Left ventricle myocardium superior (tissue), 1 donor: Measurements from ENCODE around the gene CCNB2. TPM values are rescaled to one million over a fixed set of nuclear protein-coding genes. Genes with fewer than 3 reads are reported as not detected.
"Not testable (repeated sequence)": the region's sequence is repeated elsewhere in the genome, so short reads cannot be mapped to it uniquely, and the experiment has no call there.

Experiments used
- ATAC-seq: fragments of 200-7000 bp; cut with Tn5 transposase; one replicate; pipeline ENCODE4 v1.9.1; 2020; ENCODE audit warnings: mild to moderate bottlenecking, moderate library complexity
- DNase-seq: peaks from one replicate; pipeline ENCODE4 v3.0.0-alpha.2; 2020
- intact Hi-C: fragments of 100-400 bp; cut with micrococcal nuclease; formaldehyde crosslinking; loops from one replicate; pipeline ENCODE4 v1.11.0; 2022
- long read RNA-seq: library from polyadenylated mRNA; unstranded; transcript quantifications from one replicate; pipeline ENCODE4 v2.0.0, GENCODE V29; 2021
- total RNA-seq: library from RNA; stranded (reverse); fragmentation: NEBNext Ultra II Directional; extraction: Animal tissue kit (Norgen Biotek cat#: 25700); gene quantifications from one replicate; pipeline ENCODE4 v1.2.1, GENCODE V29; 2021
- donor health status: DM: no; HTN: yes; CAD: no; lungs with severe emphysema.

The CCNB2 gene
- total RNA-seq, result 0.42 TPM
- long read RNA-seq, result 0 reads

- ATAC-seq, result peak; percentile 100
- intact Hi-C loops, result no loop called here
Observed at GRCh38 chr15:59104912-59105732, at the start of gene CCNB2. CCNB2 (plus strand) TSS chr15:59105146; CDS start chr15:59105269, 123 bp downstream.

GRCh38 chr15:59059076-59059597 lies 45.8 kb upstream of the CCNB2 start:
- intact Hi-C loops, result no loop called here
- ATAC-seq (no peak), DNase-seq (no peak)

More at GRCh38 chr15:59104912-59105732, at the start of gene CCNB2:
- peak; percentile 88 for DNase-seq

DNA sequence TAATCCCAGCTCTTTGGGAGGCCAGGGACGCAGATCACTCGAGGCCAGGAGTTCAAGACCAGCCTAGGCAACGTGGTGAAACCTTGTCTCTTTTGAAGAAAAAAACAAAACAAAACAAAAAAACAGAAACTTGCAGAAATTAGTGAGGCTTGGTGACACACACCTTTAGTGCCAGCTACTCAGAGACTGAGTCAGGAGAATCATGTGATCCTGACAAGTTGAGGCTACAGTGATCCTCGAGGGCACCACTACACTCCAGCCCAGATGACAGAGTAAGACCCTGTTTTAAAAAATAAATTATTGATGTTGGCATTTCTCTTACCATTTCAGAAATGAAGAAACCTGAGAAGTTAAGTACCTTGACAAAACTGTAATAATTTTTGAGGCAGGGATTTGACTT lies 44.6 kb upstream of the CCNB2 start:
- no peak for ATAC-seq
- intact Hi-C loops, result no loop called here
- DNase-seq, result no peak

DNA sequence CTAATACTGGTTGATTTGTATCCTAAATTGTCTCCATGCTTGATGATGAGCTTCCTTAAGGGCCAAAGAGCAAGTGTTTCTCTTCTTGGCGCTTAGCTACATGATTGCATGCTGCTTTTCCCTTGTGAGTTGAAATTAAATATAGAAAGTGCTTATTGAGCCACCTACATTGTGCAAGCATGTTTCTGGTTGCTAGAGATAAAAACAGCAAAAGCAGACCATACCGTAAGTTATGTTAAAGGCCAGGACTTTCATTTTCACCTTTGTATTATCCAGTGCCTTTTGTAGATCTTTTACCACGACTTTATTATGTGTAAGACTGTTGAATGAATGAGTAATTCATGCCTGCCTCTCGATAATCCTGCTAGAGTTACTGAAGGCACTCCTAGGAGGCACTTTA lies 41.9 kb upstream of the CCNB2 start:
- ATAC-seq, result peak; percentile 21
- intact Hi-C loops, result no loop called here
- no peak for DNase-seq

DNA sequence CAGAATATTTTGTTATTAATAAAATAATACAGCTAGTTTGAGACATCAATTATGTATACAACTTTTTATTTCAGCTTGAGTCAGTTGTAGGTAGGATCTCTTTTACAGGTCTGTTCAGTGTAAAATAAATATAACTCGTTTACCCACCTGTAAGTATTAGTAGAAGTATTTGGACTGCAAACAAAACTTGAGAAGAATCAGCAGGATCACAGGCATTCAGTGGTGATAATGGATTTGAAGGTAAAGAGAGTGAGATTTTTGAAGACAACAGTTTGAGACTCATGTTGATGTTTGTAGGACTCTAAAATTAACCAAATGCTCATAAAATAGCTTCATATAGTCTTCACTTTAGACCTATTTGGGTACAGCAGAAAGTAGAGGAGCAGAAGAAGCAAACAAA lies 35.5 kb upstream of the CCNB2 start:
- DNase-seq (no peak), ATAC-seq (no peak)
- intact Hi-C loops, result no loop called here

DNA sequence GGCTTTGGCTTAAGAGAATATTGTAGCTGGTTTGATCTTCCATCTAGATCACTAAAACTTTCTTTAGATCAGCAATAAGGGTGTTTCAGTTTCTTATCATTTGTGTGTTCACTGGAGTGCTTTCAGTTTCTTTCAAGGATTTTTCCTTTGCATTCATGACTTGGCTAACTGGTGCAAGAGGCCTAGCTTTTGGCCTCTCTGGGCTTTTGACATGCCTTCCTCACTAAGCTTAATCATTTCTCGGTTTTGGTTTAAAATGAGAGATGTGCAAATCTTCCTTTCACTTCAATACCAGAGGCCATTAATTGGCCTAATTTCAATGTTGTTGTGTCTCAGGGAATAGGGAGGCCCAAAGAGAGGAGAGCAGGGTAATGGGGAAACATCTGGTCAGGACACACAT lies 30.3 kb upstream of the CCNB2 start:
- ATAC-seq, result no peak
- no peak for DNase-seq
- intact Hi-C loops, result no loop called here

GRCh38 chr15:59087731-59088130 lies 17.2 kb upstream of the CCNB2 start:
- intact Hi-C loops, result no loop called here
- DNase-seq, result no peak
- ATAC-seq, result no peak

GRCh38 chr15:59094077-59094476 lies 10.9 kb upstream of the CCNB2 start:
- intact Hi-C loops, result no loop called here
- ATAC-seq, result no peak
- no peak for DNase-seq

- no peak for ATAC-seq
- intact Hi-C loops, result no loop called here
- DNase-seq, result no peak
Observed at GRCh38 chr15:59096429-59096828, 8.5 kb upstream of the CCNB2 start.

- intact Hi-C loops, result no loop called here
- DNase-seq, result no peak
- ATAC-seq, result no peak
Observed at GRCh38 chr15:59099162-59099685, 5.7 kb upstream of the CCNB2 start.

DNA sequence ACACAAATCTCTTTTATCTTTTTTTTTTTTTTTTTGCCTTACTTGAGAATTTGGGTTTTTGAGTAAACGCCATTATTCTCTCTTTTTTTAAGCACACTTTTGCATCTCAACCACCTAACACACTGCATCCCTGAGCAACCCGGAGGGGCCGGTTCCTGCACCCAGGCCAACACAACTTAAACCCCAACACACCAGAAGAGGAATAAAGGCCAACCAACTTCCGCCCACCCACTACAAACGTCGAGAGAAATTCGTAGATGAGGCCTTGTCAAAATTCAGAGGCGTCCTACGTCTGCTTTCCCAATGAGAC lies 389 bp upstream of the CCNB2 start:
- no peak for DNase-seq
- ATAC-seq, result peak; percentile 55
- intact Hi-C loops, result no loop called here

- ATAC-seq (no peak), DNase-seq (no peak)
- intact Hi-C loops, result no loop called here
Observed at GRCh38 chr15:59105854-59106253, 908 bp downstream of the CCNB2 start.

- intact Hi-C loops, result no loop called here
- ATAC-seq (no peak), DNase-seq (no peak)
Observed at GRCh38 chr15:59111251-59111650, 6.3 kb downstream of the CCNB2 start.

- DNase-seq, result no peak
- no peak for ATAC-seq
- intact Hi-C loops, result no loop called here
Observed at GRCh38 chr15:59115047-59115446, 10.1 kb downstream of the CCNB2 start.

- ATAC-seq (no peak), DNase-seq (no peak)
- intact Hi-C loops, result no loop called here
Observed at GRCh38 chr15:59116141-59116540, 11.2 kb downstream of the CCNB2 start.

- ATAC-seq, result no peak
- intact Hi-C loops, result no loop called here
Observed at GRCh38 chr15:59116771-59117170, 11.8 kb downstream of the CCNB2 start.

GRCh38 chr15:59119625-59120024 lies 14.7 kb downstream of the CCNB2 start:
- intact Hi-C loops, result no loop called here
- ATAC-seq (no peak), DNase-seq (no peak)

More at GRCh38 chr15:59116771-59117170, 11.8 kb downstream of the CCNB2 start:
- no peak for DNase-seq

- ATAC-seq (no peak), DNase-seq (no peak)
- intact Hi-C loops, result no loop called here
Observed at GRCh38 chr15:59120937-59121336, 16.0 kb downstream of the CCNB2 start.

GRCh38 chr15:59124261-59124660 lies 19.3 kb downstream of the CCNB2 start:
- intact Hi-C loops, result no loop called here
- DNase-seq (no peak), ATAC-seq (no peak)

GRCh38 chr15:59125683-59126082 lies 20.7 kb downstream of the CCNB2 start:
- DNase-seq, intact Hi-C loops, ATAC-seq: not testable (repeated sequence)

DNA sequence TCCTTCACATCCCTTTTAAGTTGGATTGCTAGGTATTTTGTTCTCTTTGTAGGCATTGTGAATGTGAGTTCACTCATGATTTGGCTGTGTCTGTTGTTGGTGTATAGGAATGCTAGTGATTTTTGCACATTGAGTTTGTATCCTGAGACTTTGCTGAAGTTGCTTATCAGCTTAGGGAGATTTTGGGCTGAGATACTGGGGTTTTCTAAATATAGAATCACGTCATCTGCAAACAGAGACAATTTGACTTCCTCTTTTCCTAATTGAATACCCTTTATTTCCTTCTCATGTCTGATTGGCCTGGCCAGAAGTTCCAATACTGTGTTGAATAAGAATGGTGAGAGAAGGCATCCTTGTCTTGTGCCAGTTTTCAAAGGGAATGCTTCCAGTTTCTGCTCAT lies 22.3 kb downstream of the CCNB2 start:
- ATAC-seq, DNase-seq, intact Hi-C loops: not testable (repeated sequence)
